ENCODE data around the gene KRTAP1-4.
"Not testable (repeated sequence)": the region's sequence is repeated elsewhere in the genome, so short reads cannot be mapped to it uniquely, and the experiment has no call there.

KRTAP1-4 gene

DNA sequence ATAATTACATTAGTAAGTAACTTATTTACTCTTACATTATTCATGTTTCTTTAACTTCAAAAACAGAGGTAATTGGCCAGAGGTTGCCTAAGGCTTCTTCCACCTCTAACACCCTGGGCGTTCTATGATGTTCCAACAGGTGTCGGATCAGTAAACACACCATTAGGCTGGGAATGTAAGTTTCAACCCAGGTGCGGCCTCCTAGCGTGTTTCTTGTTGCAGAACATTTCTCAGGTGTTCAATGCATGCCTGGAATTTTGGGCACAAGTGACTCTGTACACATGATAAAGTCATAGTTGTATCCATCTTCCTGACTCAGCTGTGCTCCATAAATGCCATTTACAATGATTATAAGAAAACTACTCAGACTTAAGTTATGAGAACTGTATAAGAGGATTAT is 24.0 kb upstream of the KRTAP1-4 start:
- no peaks in the 10 kb centered on the region for H3K4me1 ChIP-seq (ENCODE audit: insufficient read depth, insufficient read length)
- no peak overlapping the region for H3K9ac ChIP-seq (ENCODE audit: insufficient read length, low read depth)
- no peaks in the 10 kb centered on the region for H3K9me3 ChIP-seq (ENCODE audit: insufficient read depth, low read length)
- no peaks in the 10 kb centered on the region for H3K27me3 ChIP-seq (ENCODE audit: insufficient read depth, insufficient read length)
- no peak for DNase-seq (ENCODE audit: low read depth, low spot score)
- no peaks in the 10 kb centered on the region for H3K36me3 ChIP-seq (ENCODE audit: insufficient read depth, insufficient read length, low read length)
- no peak overlapping the region for H3K4me3 ChIP-seq (ENCODE audit: insufficient read length, low read depth)
- no peak for TF ChIP-seq YY1 (IDR thresholded peaks at IDR 0.05; ENCODE audit: insufficient read depth, insufficient read length)
- no peak for TF ChIP-seq ZNF274 (IDR thresholded peaks at IDR 0.05; ENCODE audit: low read depth, low read length)
- TF ChIP-seq SUZ12 (IDR thresholded peaks at IDR 0.05; ENCODE audit: extremely low read depth, insufficient read depth, insufficient read length) = no peak

GRCh38 chr17:41052566-41052965 is 22.6 kb upstream of the KRTAP1-4 start:
- no peaks in the 10 kb centered on the region for H3K27me3 ChIP-seq (ENCODE audit: insufficient read depth, insufficient read length)
- no peak overlapping the region for H3K4me3 ChIP-seq (ENCODE audit: insufficient read length, low read depth)
- no peak for DNase-seq (ENCODE audit: low read depth, low spot score)
- no peaks in the 10 kb centered on the region for H3K36me3 ChIP-seq (ENCODE audit: insufficient read depth, insufficient read length, low read length)
- TF ChIP-seq YY1 (IDR thresholded peaks at IDR 0.05; ENCODE audit: insufficient read depth, insufficient read length) (no peak), ZNF274 (IDR thresholded peaks at IDR 0.05; ENCODE audit: low read depth, low read length) (no peak), SUZ12 (IDR thresholded peaks at IDR 0.05; ENCODE audit: extremely low read depth, insufficient read depth, insufficient read length) (no peak)
- H3K9ac ChIP-seq (ENCODE audit: insufficient read length, low read depth) = no peak overlapping the region
- no peaks in the 10 kb centered on the region for H3K9me3 ChIP-seq (ENCODE audit: insufficient read depth, low read length)
- H3K4me1 ChIP-seq (ENCODE audit: insufficient read depth, insufficient read length) = no peaks in the 10 kb centered on the region

DNA sequence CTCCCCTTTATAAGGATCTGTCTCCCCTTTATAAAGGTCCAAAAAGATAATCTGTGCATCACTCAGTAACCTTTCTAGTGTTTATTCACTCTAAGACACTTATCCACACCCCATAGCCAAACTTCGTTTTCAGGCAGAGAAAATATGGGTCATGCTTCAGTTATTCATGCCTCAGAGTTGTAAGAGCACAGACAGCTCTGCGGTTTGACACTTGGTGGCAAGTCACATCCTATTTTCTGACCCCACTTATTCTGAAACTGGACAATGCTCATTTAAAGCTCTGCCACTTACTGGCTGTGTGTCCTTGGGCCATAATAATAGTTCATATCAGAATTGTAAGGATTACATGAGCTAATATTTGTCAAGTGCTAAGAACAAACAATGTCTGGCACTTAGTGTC is 19.1 kb upstream of the KRTAP1-4 start:
- Histone ChIP-seq H3K9me3 (ENCODE audit: insufficient read depth, low read length) (no peaks in the 10 kb centered on the region), H3K9ac (ENCODE audit: insufficient read length, low read depth) (no peak overlapping the region), H3K36me3 (ENCODE audit: insufficient read depth, insufficient read length, low read length) (no peaks in the 10 kb centered on the region), H3K4me3 (ENCODE audit: insufficient read length, low read depth) (no peak overlapping the region), H3K27me3 (ENCODE audit: insufficient read depth, insufficient read length) (no peaks in the 10 kb centered on the region), H3K4me1 (ENCODE audit: insufficient read depth, insufficient read length) (no peaks in the 10 kb centered on the region)
- TF ChIP-seq ZNF274 (IDR thresholded peaks at IDR 0.05; ENCODE audit: low read depth, low read length) (no peak), YY1 (IDR thresholded peaks at IDR 0.05; ENCODE audit: insufficient read depth, insufficient read length) (no peak), SUZ12 (IDR thresholded peaks at IDR 0.05; ENCODE audit: extremely low read depth, insufficient read depth, insufficient read length) (no peak)
- DNase-seq (ENCODE audit: low read depth, low spot score) = no peak

GRCh38 chr17:41048441-41048840 is 18.4 kb upstream of the KRTAP1-4 start:
- H3K4me1 ChIP-seq (ENCODE audit: insufficient read depth, insufficient read length) = no peaks in the 10 kb centered on the region
- H3K9ac ChIP-seq (ENCODE audit: insufficient read length, low read depth) = no peak overlapping the region
- H3K27me3 ChIP-seq (ENCODE audit: insufficient read depth, insufficient read length) = no peaks in the 10 kb centered on the region
- TF ChIP-seq ZNF274 (IDR thresholded peaks at IDR 0.05; ENCODE audit: low read depth, low read length) (no peak), SUZ12 (IDR thresholded peaks at IDR 0.05; ENCODE audit: extremely low read depth, insufficient read depth, insufficient read length) (no peak), YY1 (IDR thresholded peaks at IDR 0.05; ENCODE audit: insufficient read depth, insufficient read length) (no peak)
- H3K9me3 ChIP-seq (ENCODE audit: insufficient read depth, low read length) = peaks cover under 1% of the 10 kb centered on the region; the same call in 1 of the 2 replicates
- H3K4me3 ChIP-seq (ENCODE audit: insufficient read length, low read depth) = no peak overlapping the region
- no peak for DNase-seq (ENCODE audit: low read depth, low spot score)
- H3K36me3 ChIP-seq (ENCODE audit: insufficient read depth, insufficient read length, low read length) = no peaks in the 10 kb centered on the region

DNA sequence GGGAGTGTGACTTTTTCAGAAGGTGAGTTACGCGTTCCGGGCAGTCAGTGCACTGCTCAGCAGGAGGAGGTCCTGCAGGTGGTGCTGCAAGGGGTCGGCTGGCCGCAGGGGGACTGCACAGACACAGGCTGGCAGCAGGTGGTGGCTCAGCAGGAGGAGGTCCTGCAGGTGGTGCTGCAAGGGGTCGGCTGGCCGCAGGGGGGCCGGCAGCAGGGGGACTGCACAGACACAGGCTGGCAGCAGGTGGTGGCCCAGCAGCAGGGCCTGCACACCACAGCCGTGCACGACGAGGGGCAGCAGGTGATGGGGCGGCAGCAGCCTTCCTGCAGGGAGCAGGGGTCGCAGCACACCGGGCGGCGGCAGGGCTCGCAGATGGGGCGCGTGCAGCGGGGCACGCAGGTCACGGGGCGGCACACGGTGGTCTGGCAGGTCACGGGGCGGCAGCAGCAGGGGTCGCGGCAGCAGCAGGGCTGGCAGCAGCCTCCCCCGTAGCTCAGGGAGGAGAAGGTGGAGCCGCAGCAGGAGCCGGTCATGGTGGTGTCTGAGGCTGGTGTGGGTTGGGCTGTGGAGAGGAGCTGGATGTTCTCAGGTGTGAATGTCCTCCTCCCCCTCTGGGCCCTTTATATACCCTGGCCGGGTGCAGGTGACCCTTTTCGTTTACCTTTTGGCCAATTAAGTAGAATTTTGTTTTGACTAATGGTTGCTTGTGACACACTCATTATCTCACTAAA is 16.9 kb upstream of the KRTAP1-4 start, which contains the start of gene KRTAP2-1:
Gene KRTAP2-1, minus strand, starts transcription at position 582 of the 731 bp plus-strand sequence. Its CDS starts 49 bp downstream, at position 533.
- not testable (repeated sequence) for DNase-seq (ENCODE audit: low read depth, low spot score); H3K4me3 ChIP-seq (ENCODE audit: insufficient read length, low read depth)

GRCh38 chr17:41042953-41043352 is 13.0 kb upstream of the KRTAP1-4 start:
- no peak overlapping the region for H3K4me3 ChIP-seq (ENCODE audit: insufficient read length, low read depth)
- no peak for TF ChIP-seq SUZ12 (IDR thresholded peaks at IDR 0.05; ENCODE audit: extremely low read depth, insufficient read depth, insufficient read length)
- TF ChIP-seq YY1 (IDR thresholded peaks at IDR 0.05; ENCODE audit: insufficient read depth, insufficient read length) = no peak
- TF ChIP-seq ZNF274 (IDR thresholded peaks at IDR 0.05; ENCODE audit: low read depth, low read length) = no peak
- H3K9me3 ChIP-seq (ENCODE audit: insufficient read depth, low read length) = peaks cover 8% of the 10 kb centered on the region

More for the DNA sequence above, 16.9 kb upstream of the KRTAP1-4 start, which contains the start of gene KRTAP2-1:
- not testable (repeated sequence) for H3K36me3 ChIP-seq (ENCODE audit: insufficient read depth, insufficient read length, low read length); H3K9me3 ChIP-seq (ENCODE audit: insufficient read depth, low read length); H3K4me1 ChIP-seq (ENCODE audit: insufficient read depth, insufficient read length); H3K27me3 ChIP-seq (ENCODE audit: insufficient read depth, insufficient read length); H3K9ac ChIP-seq (ENCODE audit: insufficient read length, low read depth)

GRCh38 chr17:41040783-41041571 is 11.0 kb upstream of the KRTAP1-4 start, which contains the start of gene KRTAP1-1:
Gene KRTAP1-1 (minus strand): TSS chr17:41041450. CDS start chr17:41041397, 53 bp downstream.
- H3K4me3 ChIP-seq (ENCODE audit: insufficient read length, low read depth); H3K27me3 ChIP-seq (ENCODE audit: insufficient read depth, insufficient read length); H3K36me3 ChIP-seq (ENCODE audit: insufficient read depth, insufficient read length, low read length); H3K9me3 ChIP-seq (ENCODE audit: insufficient read depth, low read length); H3K4me1 ChIP-seq (ENCODE audit: insufficient read depth, insufficient read length); H3K9ac ChIP-seq (ENCODE audit: insufficient read length, low read depth); DNase-seq (ENCODE audit: low read depth, low spot score): not testable (repeated sequence)

More at GRCh38 chr17:41042953-41043352, 13.0 kb upstream of the KRTAP1-4 start:
- Histone ChIP-seq H3K9ac (ENCODE audit: insufficient read length, low read depth) (no peak overlapping the region), H3K36me3 (ENCODE audit: insufficient read depth, insufficient read length, low read length) (no peaks in the 10 kb centered on the region), H3K27me3 (ENCODE audit: insufficient read depth, insufficient read length) (no peaks in the 10 kb centered on the region), H3K4me1 (ENCODE audit: insufficient read depth, insufficient read length) (no peaks in the 10 kb centered on the region)
- no peak for DNase-seq (ENCODE audit: low read depth, low spot score)
